SK-N-SH treated with all-trans-retinoic acid at 6 μM for 48 hours (cell line): ENCODE measurements around the gene DDX10.
"Not testable (repeated sequence)": the region's sequence is repeated elsewhere in the genome, so short reads cannot be mapped to it uniquely, and the experiment has no call there.

Experiments used
- ATAC-seq: fragments of 200-7000 bp; cut with Tn5 transposase; 3 replicates; pipeline ENCODE4 v1.9.1; 2020; ENCODE audit warnings: mild to moderate bottlenecking, moderate library complexity
- BACH2 ChIP-seq: fragments of 250-450 bp; sonication (Bioruptor Pico); IDR thresholded peaks from 2 replicates; pipeline ENCODE4 v1.9.0; 2021; ENCODE audit warnings: mild to moderate bottlenecking, borderline replicate concordance
- CREB5 ChIP-seq: fragments of 250-450 bp; sonication (Bioruptor Pico); IDR thresholded peaks from 2 replicates; pipeline ENCODE4 v1.5.1; 2020; ENCODE audit warnings: low read depth, mild to moderate bottlenecking, moderate library complexity
- CSDC2 ChIP-seq: fragments of 250-450 bp; sonication (Bioruptor Pico); IDR thresholded peaks from 2 replicates; pipeline ENCODE4 v1.5.0; 2020; ENCODE audit warnings: mild to moderate bottlenecking, moderate library complexity
- CSRNP3 ChIP-seq: fragments of 250-450 bp; sonication (Bioruptor Pico); IDR thresholded peaks from 2 replicates; pipeline ENCODE4 v1.5.1; 2021; ENCODE audit warnings: mild to moderate bottlenecking, moderate library complexity
- ESRRG ChIP-seq: fragments of 250-450 bp; sonication (Bioruptor Pico); IDR thresholded peaks from 2 replicates; pipeline ENCODE4 v1.6.1; 2021; ENCODE audit warnings: mild to moderate bottlenecking
- GLIS3 ChIP-seq: fragments of 250-450 bp; sonication (Bioruptor Pico); IDR thresholded peaks from 2 replicates; pipeline ENCODE4 v1.5.0; 2020; ENCODE audit warnings: mild to moderate bottlenecking, moderate library complexity
- ISL1 ChIP-seq: fragments of 250-450 bp; sonication (Bioruptor Pico); IDR thresholded peaks from 2 replicates; pipeline ENCODE4 v2.1.2; 2022; ENCODE audit warnings: mild to moderate bottlenecking, moderate library complexity
- OSR1 ChIP-seq: fragments of 250-450 bp; sonication (Bioruptor Pico); IDR thresholded peaks from 2 replicates; pipeline ENCODE4 v1.8.0; 2022; ENCODE audit warnings: moderate library complexity, mild to moderate bottlenecking, inconsistent platforms
- POU6F1 ChIP-seq: fragments of 250-450 bp; sonication (Bioruptor Pico); IDR thresholded peaks from 2 replicates; pipeline ENCODE4 v1.8.0; 2021; ENCODE audit warnings: low read depth, mild to moderate bottlenecking, moderate library complexity, borderline replicate concordance
- PPARA ChIP-seq: fragments of 250-450 bp; sonication (Bioruptor Pico); IDR thresholded peaks from 2 replicates; pipeline ENCODE4 v1.5.0; 2020; ENCODE audit warnings: mild to moderate bottlenecking, borderline replicate concordance
- RARB ChIP-seq: fragments of 250-450 bp; sonication (Bioruptor Pico); IDR thresholded peaks from 2 replicates; pipeline ENCODE4 v1.8.0; 2021; ENCODE audit warnings: mild to moderate bottlenecking, moderate library complexity
- SNAI2 ChIP-seq: fragments of 250-450 bp; sonication (Bioruptor Pico); IDR thresholded peaks from 2 replicates; pipeline ENCODE4 v1.5.0; 2020; ENCODE audit warnings: mild to moderate bottlenecking, moderate library complexity
- TCF4 ChIP-seq: fragments of 250-450 bp; sonication (Bioruptor Pico); IDR thresholded peaks from 2 replicates; pipeline ENCODE4 v1.8.0; 2021; ENCODE audit warnings: mild to moderate bottlenecking, moderate library complexity, borderline replicate concordance
- TOX ChIP-seq: fragments of 250-450 bp; sonication (Bioruptor Pico); IDR thresholded peaks from 2 replicates; pipeline ENCODE4 v1.8.0; 2021; ENCODE audit warnings: mild to moderate bottlenecking, moderate library complexity, borderline replicate concordance
- TSHZ2 ChIP-seq: fragments of 250-450 bp; sonication (Bioruptor Pico); IDR thresholded peaks from 2 replicates; pipeline ENCODE4 v1.5.0; 2020; ENCODE audit warnings: mild to moderate bottlenecking, moderate library complexity
- ZC3H10 ChIP-seq: fragments of 250-450 bp; sonication (Bioruptor Pico); IDR thresholded peaks from 2 replicates; pipeline ENCODE4 v1.5.1; 2021; ENCODE audit warnings: mild to moderate bottlenecking, moderate library complexity
- ZFP3 ChIP-seq: fragments of 250-450 bp; sonication (Bioruptor Pico); IDR thresholded peaks from 2 replicates; pipeline ENCODE4 v1.5.0; 2020; ENCODE audit warnings: mild to moderate bottlenecking, moderate library complexity
- ZFP30 ChIP-seq: fragments of 450-650 bp; formaldehyde crosslinking; IDR thresholded peaks from 2 replicates; pipeline ENCODE4 v1.5.0; 2022; ENCODE audit warnings: mild to moderate bottlenecking, moderate library complexity
- ZNF70 ChIP-seq: fragments of 450-650 bp; formaldehyde crosslinking; IDR thresholded peaks from 2 replicates; pipeline ENCODE4 v1.5.0; 2020; ENCODE audit warnings: mild to moderate bottlenecking, moderate library complexity
- ZNF8 ChIP-seq: fragments of 450-650 bp; formaldehyde crosslinking; IDR thresholded peaks from 2 replicates; pipeline ENCODE4 v1.5.0; 2020; ENCODE audit warnings: mild to moderate bottlenecking, moderate library complexity

Gene DDX10

GRCh38 chr11:108819957-108820356 lies 155.1 kb downstream of the DDX10 start:
- ATAC-seq, result no peak
- TF ChIP-seq ZFP30 (CRISPR knock-in tag), result no peak
- no peak for TF ChIP-seq ZC3H10 (CRISPR knock-in tag)
- TF ChIP-seq RARB (CRISPR knock-in tag), result no peak
- no peak for TF ChIP-seq ZNF8 (CRISPR knock-in tag)
- no peak for TF ChIP-seq BACH2
- TF ChIP-seq ESRRG (CRISPR knock-in tag), result no peak
- no peak for TF ChIP-seq ISL1 (CRISPR knock-in tag)
- TF ChIP-seq TSHZ2 (CRISPR knock-in tag), result no peak
- TF ChIP-seq, all 23 proteins: peak for 0

GRCh38 chr11:108823960-108824359 lies 159.1 kb downstream of the DDX10 start:
- not testable (repeated sequence) for ATAC-seq

- TF ChIP-seq CSDC2, result no peak
- no peak for TF ChIP-seq SNAI2 (CRISPR knock-in tag)
- no peak for TF ChIP-seq ISL1 (CRISPR knock-in tag)
- TF ChIP-seq POU6F1, result no peak
- peak; percentile 54 for ATAC-seq
Measured at GRCh38 chr11:108824545-108824944, 159.7 kb downstream of the DDX10 start.

- no peak for TF ChIP-seq TSHZ2 (CRISPR knock-in tag)
- no peak for TF ChIP-seq CREB5
- TF ChIP-seq OSR1 (CRISPR knock-in tag), result no peak
- TF ChIP-seq ZNF70, result no peak
- TF ChIP-seq TCF4 (CRISPR knock-in tag), result no peak
- TF ChIP-seq GLIS3 (CRISPR knock-in tag), result no peak
- TF ChIP-seq PPARA, result no peak
- TF ChIP-seq TOX (CRISPR knock-in tag), result no peak
- TF ChIP-seq BACH2, result no peak
- TF ChIP-seq ZFP30 (CRISPR knock-in tag), result no peak
- no peak; the same call in 2 of the 3 replicates for ATAC-seq
Measured at GRCh38 chr11:108825381-108825780, 160.5 kb downstream of the DDX10 start.

- TF ChIP-seq ZC3H10 (CRISPR knock-in tag), result no peak
- no peak for TF ChIP-seq PPARA
- no peak for ATAC-seq
Measured at GRCh38 chr11:108826136-108826535, 161.3 kb downstream of the DDX10 start.

GRCh38 chr11:108835624-108836023 lies 170.8 kb downstream of the DDX10 start:
- ATAC-seq, result no peak
- TF ChIP-seq ESRRG (CRISPR knock-in tag), result no peak
- no peak for TF ChIP-seq CSDC2
- TF ChIP-seq ZFP30 (CRISPR knock-in tag), result no peak
- TF ChIP-seq ZFP3 (CRISPR knock-in tag), result no peak
- TF ChIP-seq CSRNP3 (CRISPR knock-in tag), result no peak
- no peak for TF ChIP-seq TOX (CRISPR knock-in tag)
- TF ChIP-seq ZNF8 (CRISPR knock-in tag), result no peak
- no peak for TF ChIP-seq ZC3H10 (CRISPR knock-in tag)
- TF ChIP-seq SNAI2 (CRISPR knock-in tag), result no peak
- no peak for TF ChIP-seq ISL1 (CRISPR knock-in tag)
